Urothelium cell line (cell line): ENCODE measurements around the gene GIGYF1.

Experiments used
- DNase-seq: peaks from one replicate; pipeline ENCODE4 v3.0.0; 2011; ENCODE audit warnings: low spot score, mixed read lengths
- FAIRE-seq: peaks from 2 replicates; lab custom pipeline; 2011; peaks lifted over from hg19 to GRCh38; lab: Jason Lieb, UNC

The GIGYF1 gene

DNA sequence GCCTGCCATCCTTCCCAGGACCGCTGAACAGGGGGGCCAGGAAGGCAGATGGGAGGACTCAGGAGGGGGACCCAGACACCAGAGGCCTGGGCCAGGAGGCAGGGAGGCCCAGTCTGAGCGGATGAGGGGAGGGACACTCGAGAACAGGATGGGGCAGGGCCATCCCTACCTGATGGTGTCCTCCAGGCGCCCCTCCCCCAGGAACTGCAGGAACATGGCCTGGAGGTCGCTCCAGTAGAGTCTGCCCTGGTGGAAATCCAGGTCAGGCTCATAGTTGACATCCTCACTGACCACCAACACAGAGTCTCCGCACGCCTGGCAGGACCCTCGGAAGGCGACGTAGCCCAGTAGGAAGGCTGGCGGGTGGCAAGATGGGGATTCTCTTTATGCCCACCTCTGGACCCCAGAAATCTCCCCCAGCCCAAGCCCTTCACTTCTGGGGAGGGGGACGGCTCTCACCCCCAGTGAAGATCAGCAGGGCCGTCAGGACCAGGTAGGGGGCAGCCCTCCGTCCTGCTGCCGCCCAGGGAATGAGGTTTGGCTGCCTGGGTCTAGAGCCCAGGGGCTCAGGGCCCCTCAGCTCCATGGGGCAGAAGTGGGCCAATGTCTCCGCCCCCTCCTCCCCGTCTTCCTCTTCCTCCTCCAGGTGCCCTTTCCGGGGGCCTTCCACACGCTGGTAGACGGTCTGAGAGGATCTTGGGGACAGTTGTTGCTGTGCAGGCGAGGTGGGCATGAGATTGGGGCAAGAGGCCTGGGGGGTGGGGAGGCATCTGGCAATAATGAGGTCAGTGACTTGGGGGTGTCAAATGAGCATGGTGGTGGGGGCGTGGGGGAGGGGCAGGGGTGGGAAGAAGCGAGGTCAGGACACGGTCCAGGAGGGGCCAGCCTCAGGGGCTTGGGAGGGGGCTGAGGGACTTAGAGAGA, 53.3 kb downstream of the GIGYF1 start:
- DNase-seq (no peak), FAIRE-seq (no peak)

DNA sequence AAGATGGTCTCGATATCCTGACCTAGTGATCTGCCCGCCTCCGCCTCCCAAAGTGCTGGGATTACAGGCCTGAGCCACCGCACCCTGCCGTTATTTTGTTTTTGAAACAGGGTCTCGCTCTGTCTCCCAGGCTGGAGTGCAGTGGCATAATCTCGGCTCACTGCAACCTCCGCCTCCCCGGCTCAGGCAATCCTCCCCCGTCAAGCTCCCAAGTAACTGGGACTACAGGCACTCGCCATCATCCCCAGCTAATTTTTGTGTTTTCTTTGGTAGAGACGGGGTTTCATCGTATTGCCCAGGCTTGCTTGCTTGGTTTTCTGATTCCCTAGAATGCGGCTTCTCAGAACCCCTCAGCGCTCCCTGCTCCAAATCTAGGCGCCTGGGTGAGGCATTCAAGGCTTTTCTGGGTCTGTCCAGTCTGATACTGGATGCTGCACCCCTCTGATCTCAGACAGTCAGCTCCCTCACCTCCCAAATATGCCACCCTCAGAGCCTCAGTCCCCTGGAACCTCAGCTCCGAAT, 54.0 kb downstream of the GIGYF1 start:
- DNase-seq, result no peak
- no peak for FAIRE-seq

- DNase-seq (no peak), FAIRE-seq (no peak)
These were observed 60.9 kb downstream of the GIGYF1 start for GRCh38 chr7:100632951-100633717.

GRCh38 chr7:100630066-100630465, 64.0 kb downstream of the GIGYF1 start:
- FAIRE-seq, result no peak

More at GRCh38 chr7:100630066-100630465, 64.0 kb downstream of the GIGYF1 start:
- DNase-seq, result no peak
